Measurements from ENCODE around the gene NFE2L2.
A peak's percentile ranks its signal among the peaks of the same experiment; 100 is the strongest.
"Not testable (repeated sequence)": the region's sequence is repeated elsewhere in the genome, so short reads cannot be mapped to it uniquely, and the experiment has no call there.

NFE2L2 gene

GRCh38 chr2:177264693-177265587, at the start of gene NFE2L2:
Gene NFE2L2, minus strand, starts transcription at chr2:177264727. Its CDS starts 151 bp downstream, at chr2:177264576.
- peak; percentile 82 for DNase-seq

GRCh38 chr2:177314194-177314593, 49.7 kb upstream of the NFE2L2 start:
- DNase-seq, result no peak

GRCh38 chr2:177313162-177313781, 48.7 kb upstream of the NFE2L2 start:
- no peak for DNase-seq

- no peak for DNase-seq
These were observed 48.0 kb upstream of the NFE2L2 start for GRCh38 chr2:177312562-177312961.

GRCh38 chr2:177309672-177310309, 45.3 kb upstream of the NFE2L2 start:
- not testable (repeated sequence) for DNase-seq

GRCh38 chr2:177306550-177306949, 42.0 kb upstream of the NFE2L2 start:
- DNase-seq, result no peak

- DNase-seq, result no peak
These were observed 39.4 kb upstream of the NFE2L2 start for GRCh38 chr2:177303939-177304338.

- DNase-seq, result no peak
These were observed 38.0 kb upstream of the NFE2L2 start for GRCh38 chr2:177302552-177302951.

GRCh38 chr2:177298191-177298590, 33.7 kb upstream of the NFE2L2 start:
- DNase-seq, result no peak

- no peak for DNase-seq
These were observed 31.5 kb upstream of the NFE2L2 start for GRCh38 chr2:177296040-177296439.

- no peak for DNase-seq
These were observed 31.0 kb upstream of the NFE2L2 start for GRCh38 chr2:177295484-177295883.

- DNase-seq, result no peak
These were observed 27.2 kb upstream of the NFE2L2 start for GRCh38 chr2:177291701-177292100.

- DNase-seq, result no peak
These were observed 25.5 kb upstream of the NFE2L2 start for GRCh38 chr2:177289824-177290628.

- DNase-seq, result no peak
These were observed 23.3 kb upstream of the NFE2L2 start for GRCh38 chr2:177287814-177288213.

- DNase-seq, result no peak
These were observed 21.6 kb upstream of the NFE2L2 start for GRCh38 chr2:177285892-177286715.

GRCh38 chr2:177284531-177284930, 20.0 kb upstream of the NFE2L2 start:
- no peak for DNase-seq

- DNase-seq, result no peak
These were observed 19.4 kb upstream of the NFE2L2 start for GRCh38 chr2:177283906-177284305.

- no peak for DNase-seq
These were observed 18.5 kb upstream of the NFE2L2 start for GRCh38 chr2:177282787-177283572.

GRCh38 chr2:177282181-177282641, 17.7 kb upstream of the NFE2L2 start:
- no peak for DNase-seq

- no peak for DNase-seq
These were observed 17.1 kb upstream of the NFE2L2 start for GRCh38 chr2:177281400-177282180.
